Stimulated activated CD4-positive, alpha-beta T cell treated with anti-CD3 and anti-CD28 coated beads, TNF-alpha, amount 100 ng/mL, for 4 hours (primary cell): ENCODE results near the gene DCLRE1B.

Experiments used
- DNase-seq, 3 experiments: peaks; one replicate each; pipeline ENCODE4 v3.0.0-alpha.2; 2020; ENCODE audit warnings: low read depth in 3 of 3

DCLRE1B gene

DNA sequence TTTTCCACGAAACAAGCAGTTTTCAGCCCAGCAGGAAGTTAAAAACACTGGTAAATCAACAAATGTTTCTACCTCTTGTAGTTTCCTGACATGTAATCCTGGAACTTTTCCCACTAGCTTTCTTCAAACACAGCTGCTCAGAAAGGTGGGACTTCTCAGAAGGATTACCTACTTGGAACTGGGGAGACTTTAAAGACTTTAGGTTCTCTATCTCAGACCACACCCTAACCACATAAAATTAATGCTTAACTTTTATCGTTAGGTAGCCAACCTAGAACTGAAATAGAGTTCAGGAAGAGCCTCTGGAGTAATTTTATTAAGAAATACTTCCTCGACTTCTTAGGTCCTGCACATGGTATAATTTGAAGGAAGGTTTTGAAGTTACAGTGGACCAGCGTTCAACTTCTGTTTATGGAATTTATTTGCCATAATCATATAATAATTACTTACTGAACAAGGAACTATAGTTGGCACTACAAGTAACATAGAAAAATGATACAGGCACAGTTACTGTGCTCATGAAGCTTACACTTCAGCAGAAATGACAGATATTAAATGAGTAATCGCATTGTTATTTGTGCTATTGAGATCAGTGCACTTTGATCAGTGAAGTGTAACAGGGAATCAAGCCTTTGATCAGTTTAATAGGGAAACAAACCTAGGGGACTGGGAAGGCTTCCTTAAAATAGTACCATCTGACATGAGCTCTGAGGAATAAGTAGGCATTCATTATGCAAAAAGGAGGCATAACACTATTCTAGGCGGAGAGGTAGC lies 17.5 kb upstream of the DCLRE1B start, which contains the start of gene BCL2L15:
Gene BCL2L15 (minus strand): TSS at position 180 of the 774 bp plus-strand sequence. CDS start 206 bp downstream, outside the sequence.
- DNase-seq: no peak

DNA sequence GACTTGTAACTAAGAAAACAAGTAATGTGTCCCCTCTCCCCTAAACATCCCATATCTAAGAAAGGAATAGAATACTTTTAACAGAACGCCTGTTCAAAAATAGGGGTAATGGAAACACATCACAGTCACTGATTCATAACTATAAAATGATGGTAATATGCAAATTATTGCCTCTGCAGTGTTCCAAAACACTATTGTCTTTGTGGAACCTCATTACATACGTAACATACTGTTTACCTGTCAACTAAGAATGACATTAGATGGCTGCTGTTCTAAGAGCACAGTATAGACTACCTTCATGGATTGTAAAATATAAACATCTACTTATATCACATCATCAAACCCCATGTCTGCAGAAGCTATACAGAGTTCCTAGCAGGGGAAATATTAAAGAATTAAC lies 14.3 kb upstream of the DCLRE1B start:
- DNase-seq: no peak

DNA sequence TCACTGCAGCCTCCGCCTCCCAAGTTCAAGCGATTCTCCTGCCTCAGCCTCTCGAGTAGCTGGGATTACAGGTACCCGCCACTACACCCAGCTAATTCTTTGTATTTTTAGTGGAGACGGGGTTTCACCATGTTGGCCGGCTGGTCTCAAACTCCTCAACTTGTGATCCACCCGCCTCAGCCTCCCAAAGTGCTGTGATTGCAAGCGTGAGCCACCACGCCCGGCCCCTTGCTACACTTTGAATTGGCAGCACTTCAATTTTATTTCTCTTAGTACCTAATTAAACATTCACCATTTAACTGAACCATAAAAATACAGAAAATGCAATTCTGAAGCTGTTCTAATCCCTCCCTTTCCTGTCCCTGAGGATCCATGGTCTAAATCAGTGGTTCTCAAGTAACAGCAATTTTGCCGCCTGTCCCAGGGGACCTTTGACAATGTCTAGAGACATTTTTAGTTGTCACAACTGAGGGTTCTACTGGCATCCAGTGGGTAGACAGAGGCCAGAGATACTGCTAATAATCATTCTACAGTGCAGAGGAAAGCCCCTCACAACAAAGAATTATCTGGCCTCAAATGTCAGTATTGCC lies 13.4 kb upstream of the DCLRE1B start:
- DNase-seq: no peak

DNA sequence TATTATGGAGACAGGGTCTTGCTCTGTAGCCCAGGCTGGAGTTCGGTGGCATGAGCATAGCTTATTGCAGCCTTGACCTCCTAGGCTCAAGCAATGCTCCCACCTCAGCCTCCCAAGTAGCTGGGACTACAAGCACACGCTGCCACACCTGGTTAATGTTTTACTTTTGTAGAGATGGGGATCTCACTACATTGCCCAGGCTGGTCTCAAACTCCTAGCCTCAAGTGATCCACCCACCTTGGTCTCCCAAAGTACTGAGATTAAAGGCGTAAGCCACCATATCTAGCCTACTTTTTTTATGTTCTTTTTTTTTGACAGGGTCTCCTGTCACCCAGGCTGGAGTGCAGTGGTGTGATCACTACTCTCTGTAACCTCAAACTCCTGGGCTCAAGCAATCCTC lies 11.9 kb upstream of the DCLRE1B start:
- no peak for DNase-seq

DNA sequence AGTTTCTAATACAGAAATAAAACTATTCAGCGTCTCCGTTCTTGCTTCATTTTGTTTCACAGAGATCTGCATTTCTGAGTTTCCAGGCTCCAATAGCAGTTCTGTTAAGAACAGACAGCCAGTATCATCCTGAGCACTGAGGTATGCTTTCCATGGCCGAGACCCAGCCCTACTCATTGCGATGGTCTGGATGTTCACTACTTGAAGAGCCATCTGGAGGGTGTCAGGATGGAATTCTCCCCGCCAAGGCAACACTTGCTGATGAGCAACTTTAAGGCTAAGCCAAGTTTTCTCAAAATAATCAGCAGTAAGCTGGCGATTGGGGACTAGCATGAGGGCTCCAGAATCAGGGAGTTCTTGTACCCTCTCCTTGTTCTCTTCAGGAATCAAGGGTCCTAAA lies 10.0 kb upstream of the DCLRE1B start:
- no peak for DNase-seq

DNA sequence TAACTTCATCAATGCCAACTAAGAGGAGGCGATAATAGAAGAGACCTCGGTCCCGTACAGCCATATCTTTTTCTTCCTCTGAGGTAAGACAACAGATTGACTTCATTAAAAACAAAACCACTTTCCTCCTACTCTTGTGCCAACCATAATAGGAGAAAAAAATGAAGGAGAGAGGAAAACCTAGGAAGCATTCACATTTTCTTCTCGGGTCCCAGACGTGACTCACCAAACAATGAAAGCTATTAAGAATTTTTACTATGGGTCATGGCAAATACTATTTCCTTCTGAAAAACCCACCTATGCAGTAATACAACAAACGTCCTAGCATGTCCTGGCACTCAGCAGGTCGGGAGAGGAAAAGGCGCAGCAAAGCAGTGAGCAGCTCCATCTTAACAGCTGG lies 9.2 kb upstream of the DCLRE1B start:
- no peak for DNase-seq

DNA sequence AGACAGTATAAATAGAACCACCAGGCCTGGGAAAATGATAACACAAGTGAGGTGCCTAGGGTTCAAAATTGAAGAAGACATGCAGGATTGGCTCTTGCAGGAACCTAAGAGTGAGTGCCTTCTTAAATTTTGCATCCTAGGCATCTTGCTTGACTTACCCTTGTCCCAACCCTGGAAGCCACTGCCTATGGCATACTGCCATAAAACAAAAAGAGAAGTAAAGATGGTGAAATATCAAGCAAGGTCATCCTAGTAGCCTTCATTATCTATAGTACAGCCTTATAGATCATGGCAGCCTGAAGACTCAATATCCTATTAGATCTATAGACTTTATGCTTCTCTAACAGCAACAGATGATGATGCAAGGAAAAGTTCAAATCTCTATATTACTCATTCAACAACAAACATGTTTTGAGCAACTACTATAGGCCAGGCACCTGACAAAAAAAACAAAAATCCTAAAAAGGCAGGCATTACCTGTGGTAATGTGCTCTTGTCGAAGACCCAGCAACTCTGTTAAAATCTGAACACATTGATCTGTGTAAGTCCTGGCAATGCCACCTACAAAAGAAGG lies 6.8 kb upstream of the DCLRE1B start:
- no peak for DNase-seq

DNA sequence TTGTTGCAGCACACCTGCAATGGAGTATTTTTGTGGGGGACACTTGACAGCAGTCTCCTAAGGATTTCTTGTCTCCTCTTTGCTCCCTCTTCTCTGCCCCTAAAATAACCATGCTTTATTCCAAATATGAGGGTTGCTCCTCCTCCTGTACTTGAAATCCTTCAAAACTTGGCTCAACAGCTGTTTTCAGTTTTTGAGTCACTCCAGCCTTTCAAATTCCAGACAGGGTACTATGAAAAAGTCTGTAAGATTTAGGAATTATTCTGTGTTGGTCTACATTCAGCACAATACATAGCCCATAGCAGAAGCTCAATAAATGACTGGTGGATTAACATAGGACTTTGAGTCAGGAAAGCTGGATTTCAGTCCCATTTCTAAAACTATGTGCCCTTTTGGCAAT lies 6.0 kb upstream of the DCLRE1B start:
- no peak for DNase-seq

DNA sequence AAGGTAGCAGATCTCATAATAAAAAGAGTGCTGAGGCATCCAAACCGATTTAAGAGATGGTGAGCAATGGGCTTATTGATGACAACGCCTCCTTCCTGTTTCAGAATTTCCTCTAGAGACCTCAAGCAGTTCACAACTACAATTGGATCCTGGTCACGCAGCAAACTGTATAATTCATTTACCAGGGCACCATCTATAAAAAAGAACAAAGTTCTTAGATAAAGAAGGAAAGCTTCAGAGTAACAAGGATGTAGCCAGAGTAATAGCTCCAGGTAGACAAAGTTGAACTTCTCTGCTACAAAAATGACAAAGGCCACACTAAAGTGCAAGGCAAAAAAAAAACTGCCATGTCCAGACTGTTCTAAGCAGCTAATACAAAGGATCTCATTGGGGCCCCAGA lies 3.9 kb upstream of the DCLRE1B start:
- no peak for DNase-seq

DNA sequence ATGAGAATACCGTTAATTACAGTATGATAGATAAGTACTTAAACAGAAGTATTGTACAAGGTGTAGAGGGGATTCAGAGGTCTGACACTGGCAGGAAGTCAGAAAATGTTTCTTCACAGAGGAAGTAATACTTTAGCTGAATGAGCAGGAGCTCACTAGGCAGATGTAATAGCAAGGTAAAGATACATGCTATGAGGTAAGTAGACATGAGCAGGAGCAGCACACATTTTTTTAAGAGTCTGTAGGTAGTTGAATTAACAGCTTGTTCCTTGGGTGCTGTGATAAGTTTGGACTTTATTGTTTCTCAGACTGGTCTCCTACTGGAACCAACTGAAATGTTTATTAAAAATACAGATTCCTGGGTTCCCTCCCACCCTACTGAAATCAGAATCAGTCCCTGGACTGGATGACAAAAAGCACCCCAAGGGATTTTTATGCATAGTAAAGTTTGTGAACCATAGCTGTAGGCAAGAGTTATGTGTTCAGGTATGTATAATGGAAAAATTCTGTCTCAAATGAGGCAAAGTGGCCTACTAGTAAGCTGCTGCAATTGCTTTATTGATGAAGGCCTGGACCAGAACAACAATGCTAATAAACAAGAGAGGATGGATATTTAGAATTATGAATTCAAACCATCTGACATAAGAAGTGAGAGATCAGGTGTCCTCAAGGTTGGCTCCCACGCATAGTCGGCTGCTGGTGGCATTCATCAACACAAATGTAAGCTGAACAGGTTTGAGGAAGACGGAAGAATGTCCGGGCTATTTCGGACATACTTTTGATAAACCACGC lies 1.4 kb upstream of the DCLRE1B start:
- no peak for DNase-seq

DNA sequence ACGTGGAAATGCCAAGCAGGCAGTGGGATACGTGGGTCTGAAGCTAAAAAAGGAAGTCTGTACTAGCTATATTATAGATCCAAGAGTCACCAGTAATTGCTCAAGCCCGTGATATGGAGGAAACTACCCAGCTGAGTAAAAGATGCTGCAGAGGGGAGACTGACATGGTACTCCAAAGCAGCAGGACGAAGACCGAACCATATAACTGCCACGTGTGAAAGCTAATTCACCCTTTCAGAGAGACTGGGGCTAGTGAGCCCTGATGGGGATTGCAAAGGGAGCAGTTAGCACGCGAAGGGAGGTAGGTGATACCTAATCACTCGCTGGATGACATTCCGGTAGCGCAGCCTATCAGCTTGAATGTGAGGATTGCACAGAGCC lies 843 bp upstream of the DCLRE1B start:
- peak in 1 of 3 experiments; percentile 32 for DNase-seq

DNA sequence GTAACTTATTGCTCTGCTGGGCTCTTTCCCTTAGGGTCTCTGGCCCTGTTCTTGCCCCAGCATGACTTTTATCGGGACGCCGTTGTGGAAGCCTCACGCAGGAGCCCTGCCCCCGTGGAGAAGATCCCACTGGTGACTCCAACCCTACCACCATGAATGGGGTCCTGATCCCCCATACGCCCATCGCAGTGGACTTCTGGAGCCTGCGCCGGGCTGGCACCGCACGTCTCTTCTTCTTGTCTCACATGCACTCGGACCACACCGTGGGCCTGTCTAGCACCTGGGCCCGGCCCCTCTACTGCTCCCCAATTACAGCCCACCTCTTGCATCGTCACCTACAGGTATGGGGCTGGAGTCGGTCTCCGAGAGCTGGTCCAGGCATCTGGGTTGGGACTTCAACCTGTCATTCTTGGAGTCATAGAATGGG lies 322 bp downstream of the DCLRE1B start:
- DNase-seq: no peak

DNA sequence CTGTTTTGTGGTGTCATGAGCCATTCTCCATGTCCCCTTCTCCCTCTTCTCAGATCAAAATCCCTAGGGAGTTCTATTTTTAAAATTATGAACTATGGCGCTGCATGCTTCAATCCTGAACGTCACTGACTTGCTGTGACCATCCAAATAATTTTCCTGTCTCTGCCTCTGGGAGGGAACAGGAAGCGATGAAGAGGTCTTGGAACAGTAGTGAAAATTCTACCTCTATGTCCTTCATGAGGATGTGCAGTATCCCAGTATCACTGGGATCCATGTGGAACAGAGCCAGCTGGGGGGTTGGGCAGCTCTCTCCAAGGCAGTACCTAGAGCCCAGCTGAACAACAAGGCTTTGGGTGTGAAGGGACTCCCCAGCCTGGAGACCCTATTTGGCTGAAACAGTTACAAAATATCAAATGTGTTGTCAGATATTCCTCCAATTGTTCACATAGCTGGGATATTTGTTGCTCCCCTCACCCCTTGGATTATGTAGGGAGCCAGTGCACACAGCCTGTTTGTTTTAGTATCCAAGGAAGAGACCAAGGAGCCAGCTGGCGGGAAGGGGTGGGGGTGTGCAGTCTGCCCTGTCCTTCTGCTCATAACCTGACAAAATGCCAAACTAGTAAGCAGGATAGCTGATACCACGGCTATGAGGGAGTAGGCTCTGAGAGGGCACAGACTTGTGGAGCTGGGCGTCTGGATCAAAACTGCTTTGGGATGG lies 7.6 kb downstream of the DCLRE1B start:
- DNase-seq: no peak

DNA sequence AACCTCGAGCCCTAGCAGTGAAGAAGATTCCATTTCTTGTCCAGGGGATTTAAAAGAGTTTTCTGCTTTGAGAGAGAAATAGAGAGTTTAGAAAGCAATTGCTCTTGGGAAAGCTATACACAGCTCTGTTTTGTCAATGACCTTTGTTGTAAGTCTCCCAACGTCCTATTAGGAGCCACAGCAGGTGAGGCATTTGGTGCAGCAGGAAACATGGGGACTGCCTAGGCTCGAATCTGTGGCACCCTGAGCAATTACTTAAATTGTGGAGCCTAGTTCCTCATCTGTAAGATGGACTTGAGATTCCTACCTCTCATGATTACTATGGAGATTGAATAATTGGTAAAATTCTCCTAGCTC lies 8.2 kb downstream of the DCLRE1B start:
- no peak for DNase-seq

DNA sequence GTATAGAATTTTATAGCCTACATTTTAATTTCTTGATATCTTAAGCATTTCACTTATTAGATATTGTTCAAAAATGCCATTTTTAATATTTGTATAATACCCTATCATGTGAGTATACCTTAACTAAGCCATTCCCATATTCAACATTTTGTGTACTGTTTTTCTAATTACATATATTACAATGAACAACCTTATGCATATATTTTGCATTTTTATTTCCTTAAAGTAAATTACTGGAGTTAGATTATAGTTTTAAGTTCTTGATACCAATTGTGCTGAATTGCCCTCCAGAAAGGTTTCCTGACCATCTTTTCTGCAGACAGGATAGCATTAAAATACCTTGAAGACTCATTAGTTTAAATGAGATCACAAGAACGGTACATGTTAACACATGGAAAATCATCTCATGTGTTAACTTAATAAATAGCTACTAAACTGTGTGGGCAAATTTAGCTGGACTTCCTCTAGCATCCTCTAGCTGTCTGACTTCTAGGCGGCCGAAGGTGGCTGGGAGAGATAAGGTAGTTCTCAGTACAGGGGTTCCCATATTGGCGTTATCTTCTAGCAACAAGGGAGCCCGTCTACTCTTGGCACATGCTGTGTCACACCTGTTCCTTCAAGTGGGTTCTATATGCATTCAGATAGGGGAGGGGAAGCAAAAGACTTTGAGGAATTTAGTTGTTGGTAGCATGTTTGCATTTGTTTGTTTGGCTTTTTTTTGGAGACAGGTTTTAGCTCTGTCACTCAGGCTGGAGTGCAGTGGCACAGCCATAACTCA lies 8.9 kb downstream of the DCLRE1B start:
- no peak for DNase-seq

DNA sequence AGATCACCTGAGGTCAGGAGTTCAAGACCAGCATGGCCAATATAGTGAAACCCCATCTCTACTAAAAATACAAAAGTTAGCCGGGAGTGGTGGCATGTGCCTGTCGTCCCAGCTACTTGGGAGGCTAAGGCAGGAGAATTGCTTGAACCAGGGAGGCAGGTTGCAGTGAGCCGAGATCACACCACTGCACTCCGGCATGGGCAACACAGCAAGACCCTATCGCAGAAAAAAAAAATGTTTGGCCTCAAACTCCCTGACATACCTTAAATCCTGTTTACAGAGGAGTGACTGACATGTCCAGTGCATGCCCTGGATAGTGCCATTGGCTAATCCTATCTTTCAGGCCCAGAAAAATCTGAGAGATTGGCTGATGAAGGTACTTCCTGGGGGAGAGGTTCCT lies 11.8 kb downstream of the DCLRE1B start:
- no peak for DNase-seq

DNA sequence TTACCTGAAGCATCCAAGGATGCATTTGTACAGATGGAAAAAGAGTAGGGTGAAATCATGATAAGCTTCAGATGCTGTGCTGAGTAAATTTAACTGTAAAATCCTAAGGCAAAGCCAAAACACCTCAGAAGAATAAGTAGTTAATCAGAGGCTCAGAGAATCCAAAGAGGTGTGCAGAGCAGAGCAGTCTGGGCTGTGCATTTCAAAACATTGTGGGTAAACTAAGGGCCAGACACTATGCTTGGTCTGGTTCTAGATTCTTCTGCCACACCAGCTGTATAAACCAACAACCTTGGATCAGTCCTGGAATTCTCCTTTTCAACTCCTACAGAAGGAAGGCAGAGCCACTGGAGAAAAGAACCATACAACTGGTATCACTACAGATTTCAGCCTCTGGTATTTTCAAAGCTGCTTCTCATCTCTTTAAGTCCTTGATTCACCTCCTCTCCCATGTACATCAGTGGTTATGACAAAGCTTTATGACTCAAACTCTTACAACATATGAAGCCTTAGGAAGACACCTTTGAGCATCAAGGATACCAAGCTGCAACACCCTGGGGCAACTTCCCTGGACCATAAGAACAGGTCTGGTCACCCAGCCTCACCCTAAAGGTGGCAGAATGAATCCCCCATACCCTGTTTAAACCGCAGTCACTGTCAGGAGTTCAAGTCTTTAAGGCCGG lies 12.4 kb downstream of the DCLRE1B start:
- DNase-seq: no peak

DNA sequence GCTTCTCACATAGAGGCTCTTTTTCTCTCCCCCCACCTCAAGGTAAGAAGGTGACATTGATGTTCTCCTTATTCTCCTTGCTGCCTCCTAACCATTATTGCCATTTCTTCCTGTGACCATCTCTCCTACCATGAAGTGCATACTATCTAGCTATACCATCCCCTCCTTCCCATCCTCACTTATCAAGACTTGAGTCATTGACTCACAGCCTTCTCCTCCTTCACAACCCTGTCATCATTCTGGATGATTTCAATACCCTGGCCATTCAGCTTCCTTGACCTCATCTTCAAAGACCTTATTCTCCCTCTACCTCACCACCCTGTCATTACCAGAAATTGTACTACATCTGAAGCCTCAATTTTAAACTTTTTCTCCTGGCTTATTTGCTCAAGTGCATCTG lies 13.1 kb downstream of the DCLRE1B start:
- DNase-seq: no peak

DNA sequence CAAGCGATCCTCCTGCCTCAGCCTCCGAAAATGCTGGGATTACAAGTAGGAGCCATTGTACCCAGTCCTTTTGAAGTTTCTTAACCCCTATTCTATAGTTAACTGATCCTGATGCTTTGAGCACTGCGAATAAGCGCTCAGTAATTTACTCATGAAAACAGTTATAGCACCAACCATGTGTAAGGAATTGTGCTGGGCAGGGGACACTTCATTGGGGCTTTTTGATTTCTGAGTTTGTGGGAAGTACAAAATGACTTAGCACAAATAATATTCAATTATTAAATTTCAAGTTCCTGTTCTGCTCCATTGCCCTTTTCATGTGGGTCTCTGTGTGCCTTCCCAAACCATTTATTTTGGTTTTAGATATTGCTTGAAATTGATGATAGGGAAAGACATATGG lies 17.8 kb downstream of the DCLRE1B start:
- DNase-seq: no peak

DNA sequence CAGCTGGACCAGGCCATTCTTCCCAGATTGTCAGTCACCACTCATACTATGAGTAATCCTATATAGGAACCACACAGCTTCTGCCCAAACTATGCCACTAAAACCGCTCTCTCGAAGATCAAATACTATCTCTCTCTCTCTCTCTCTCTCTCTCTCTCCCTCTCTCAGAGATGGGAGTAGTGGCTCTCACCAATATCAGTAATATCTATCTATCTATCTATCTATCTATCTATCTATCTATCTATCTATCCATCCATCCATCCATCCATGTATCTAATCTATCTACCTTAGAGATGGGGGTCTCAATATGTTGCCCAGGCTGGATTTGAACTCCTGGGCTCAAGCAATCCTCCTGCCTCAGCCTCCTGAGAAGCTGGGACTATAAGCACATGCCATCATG lies 19.3 kb downstream of the DCLRE1B start:
- no peak for DNase-seq
